Prostate gland (tissue), 2 donors: Measurements from ENCODE around the gene ARMC7.

Source experiments
- CTCF ChIP-seq, 4 experiments: fragments of 200-600 bp in 2 of 4; fragments of 450-650 bp in 2 of 4; sonication (generic) in 2 of 4; IDR thresholded peaks; 1 replicate in 3 of 4; 2 replicates in 1 of 4; pipeline ENCODE4 v1.5.1; 2016 to 2019; ENCODE audit warnings: antibody characterized with exemption in 4 of 4, mild to moderate bottlenecking in 2 of 4, moderate library complexity in 2 of 4
- POLR2AphosphoS5 ChIP-seq: sonication (generic); formaldehyde crosslinking; IDR thresholded peaks from one replicate; pipeline ENCODE4 v1.6.1; 2017; ENCODE audit warnings: antibody characterized with exemption

- TF ChIP-seq CTCF (IDR thresholded peaks at IDR 0.05), result no peak
- no peak for TF ChIP-seq POLR2AphosphoS5
Observed at GRCh38 chr17:75111777-75112335, 2.1 kb downstream of the ARMC7 start.
